ENCODE measurements around the gene SPTBN5.

The SPTBN5 gene

GRCh38 chr15:41882689-41883483, 11.0 kb downstream of the SPTBN5 start:
- DNase-seq, result no peak

- no peak for DNase-seq
These were observed 11.7 kb downstream of the SPTBN5 start for GRCh38 chr15:41881920-41882688.

- no peak for DNase-seq
These were observed 12.3 kb downstream of the SPTBN5 start for GRCh38 chr15:41881550-41881919.

GRCh38 chr15:41881086-41881485, 12.8 kb downstream of the SPTBN5 start:
- no peak for DNase-seq

DNA sequence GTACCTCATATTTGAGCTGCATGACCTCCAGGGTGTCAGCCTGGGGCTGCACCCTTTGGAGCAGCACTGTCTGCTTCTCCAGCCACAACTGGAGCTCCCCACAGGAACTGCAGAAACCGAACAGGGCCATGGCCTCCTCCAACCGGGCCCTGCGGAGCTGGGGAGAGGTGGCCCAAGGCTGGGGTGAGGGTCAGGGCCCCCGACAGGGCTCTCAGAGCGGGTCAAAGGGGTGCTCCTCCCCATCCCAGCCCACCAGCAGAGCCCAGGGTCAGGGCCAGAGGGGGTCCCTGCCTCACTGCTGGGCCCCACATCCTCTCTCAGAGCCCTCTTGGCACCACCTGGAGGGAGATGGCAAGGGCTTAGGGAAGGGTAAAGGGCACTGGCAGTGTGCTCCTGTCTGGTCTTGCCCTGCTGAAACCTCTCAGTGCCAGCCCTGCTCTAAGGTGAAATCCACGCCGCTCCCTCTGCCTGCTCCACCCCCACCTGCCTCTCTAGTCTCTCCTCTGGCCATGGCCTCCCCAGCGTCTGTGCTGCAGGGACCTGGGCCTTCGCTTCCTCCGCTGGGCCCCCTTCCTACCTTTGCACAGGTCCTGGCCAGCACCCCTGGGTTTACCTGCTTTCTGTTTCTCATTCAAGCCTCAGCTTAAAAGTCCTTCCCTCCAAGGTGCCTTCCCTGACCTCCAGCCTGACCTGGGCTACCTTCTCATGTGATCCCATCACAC, 13.5 kb downstream of the SPTBN5 start:
- DNase-seq, result no peak

DNA sequence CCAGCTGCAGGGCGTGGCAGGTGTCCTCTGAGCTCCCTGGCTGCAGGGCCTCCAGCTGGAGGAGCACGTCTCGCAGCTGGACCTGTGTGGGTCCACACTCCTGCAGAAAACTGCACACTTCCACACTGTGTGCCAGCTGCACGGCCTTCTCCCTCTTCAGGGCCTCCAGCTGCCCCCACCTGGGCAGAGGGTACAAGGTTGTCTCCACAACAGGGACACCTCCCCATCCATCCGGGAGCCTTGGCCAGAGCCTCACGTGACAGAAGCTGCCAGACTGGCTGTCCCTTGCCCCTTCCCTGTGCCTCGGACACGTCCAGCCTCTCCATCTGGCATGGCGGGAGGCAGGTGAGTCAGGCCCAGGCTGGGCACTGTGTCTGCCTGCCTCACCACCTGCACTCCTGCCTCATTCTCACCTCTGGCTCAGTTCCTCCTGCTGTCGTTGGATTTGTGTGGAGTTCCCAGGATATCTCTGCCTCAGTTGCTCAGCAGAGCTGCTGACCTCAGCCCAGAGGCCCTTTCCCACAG, 14.5 kb downstream of the SPTBN5 start:
- no peak for DNase-seq

DNA sequence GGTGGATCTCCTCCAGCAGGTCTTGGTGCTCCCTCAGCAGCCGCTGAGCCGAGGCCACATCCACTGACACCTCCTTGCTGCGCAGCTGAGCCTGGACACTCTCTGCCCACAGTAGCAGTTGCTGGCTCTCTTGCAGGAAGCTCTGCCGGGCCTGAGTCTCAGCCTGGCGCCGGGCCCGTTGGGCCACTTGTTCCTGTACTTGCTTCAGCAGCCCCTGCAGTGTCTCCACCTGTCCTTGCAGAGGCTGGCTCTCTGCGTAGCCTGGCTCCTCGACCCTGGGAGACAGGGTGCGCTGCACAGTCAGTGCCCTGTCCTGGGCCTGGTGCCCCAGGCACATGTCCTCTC, 15.5 kb downstream of the SPTBN5 start:
- DNase-seq, result no peak

- DNase-seq, result no peak
These were observed 16.1 kb downstream of the SPTBN5 start for GRCh38 chr15:41877631-41878354.

DNA sequence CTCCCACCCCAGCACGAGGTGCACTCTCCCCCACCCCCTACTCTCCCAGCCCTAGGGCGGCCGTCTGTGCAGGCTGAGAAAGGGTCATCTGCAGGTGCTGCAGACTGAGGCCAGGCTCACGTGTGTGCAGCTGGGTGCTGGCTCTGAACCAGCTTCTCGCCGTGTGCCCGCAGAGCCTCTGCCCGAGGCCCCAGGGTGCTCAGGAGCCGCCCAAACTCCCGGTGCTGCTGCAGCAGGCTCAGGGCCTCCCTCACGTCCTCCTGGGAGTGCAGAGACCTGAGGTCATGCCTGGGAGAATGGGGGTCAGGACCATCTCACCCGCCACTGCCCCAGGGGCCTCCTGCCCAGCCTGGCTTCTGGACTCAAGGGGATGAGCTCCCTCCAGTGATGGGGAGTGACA, 17.2 kb downstream of the SPTBN5 start:
- no peak for DNase-seq

GRCh38 chr15:41876007-41876406, 17.8 kb downstream of the SPTBN5 start:
- DNase-seq, result no peak

- DNase-seq, result no peak
These were observed 19.1 kb downstream of the SPTBN5 start for GRCh38 chr15:41874736-41875135.

DNA sequence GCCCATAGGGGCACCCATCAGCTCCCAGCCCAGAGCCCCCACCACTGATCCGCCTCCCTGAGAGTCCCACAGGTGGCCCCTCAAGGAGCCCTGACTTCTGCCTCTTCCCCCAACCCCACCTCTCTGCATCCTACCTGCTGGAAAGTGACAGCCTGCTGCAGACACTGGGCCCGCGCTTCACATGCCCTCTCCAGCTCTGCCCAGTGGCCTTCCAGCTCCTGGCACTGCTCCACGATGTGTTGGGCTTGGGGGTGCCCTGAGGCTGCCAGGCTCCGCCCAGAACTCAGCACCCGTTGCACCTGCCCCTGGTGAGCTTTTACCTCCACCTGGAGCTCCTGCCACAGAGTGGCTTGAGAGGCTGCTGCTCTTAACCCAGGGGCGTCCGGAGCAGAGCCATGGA, 20.1 kb downstream of the SPTBN5 start:
- DNase-seq, result no peak

DNA sequence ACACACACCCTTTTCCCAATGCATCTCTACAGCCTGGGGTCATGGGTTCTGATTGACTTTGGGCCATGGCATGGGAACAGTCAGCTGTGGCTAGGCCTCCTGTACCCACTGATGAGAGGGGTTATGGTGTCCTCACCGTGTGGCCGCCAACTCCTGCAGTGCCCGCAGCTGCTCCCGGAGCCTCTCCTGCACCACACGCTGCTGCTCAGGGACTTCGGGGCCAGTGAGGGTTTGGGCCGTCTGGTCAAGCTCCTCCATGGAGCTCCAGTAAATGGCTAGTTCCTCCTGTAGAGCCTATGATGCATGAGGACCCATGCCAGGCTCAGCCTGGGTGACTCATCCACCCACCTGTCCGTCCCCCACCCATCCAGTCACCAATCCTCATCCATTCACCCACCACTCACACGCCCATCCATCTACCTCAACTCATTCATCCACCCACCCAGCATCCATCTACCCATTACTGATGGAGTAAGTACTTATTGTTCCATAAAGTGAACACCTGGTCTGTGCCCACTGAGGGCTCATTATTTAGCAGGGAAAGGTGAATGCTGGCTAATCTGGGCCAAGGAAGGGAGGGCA, 21.6 kb downstream of the SPTBN5 start:
- DNase-seq, result no peak

GRCh38 chr15:41871175-41871905, 22.5 kb downstream of the SPTBN5 start:
- no peak for DNase-seq

- DNase-seq, result no peak
These were observed 23.2 kb downstream of the SPTBN5 start for GRCh38 chr15:41870689-41871081.

DNA sequence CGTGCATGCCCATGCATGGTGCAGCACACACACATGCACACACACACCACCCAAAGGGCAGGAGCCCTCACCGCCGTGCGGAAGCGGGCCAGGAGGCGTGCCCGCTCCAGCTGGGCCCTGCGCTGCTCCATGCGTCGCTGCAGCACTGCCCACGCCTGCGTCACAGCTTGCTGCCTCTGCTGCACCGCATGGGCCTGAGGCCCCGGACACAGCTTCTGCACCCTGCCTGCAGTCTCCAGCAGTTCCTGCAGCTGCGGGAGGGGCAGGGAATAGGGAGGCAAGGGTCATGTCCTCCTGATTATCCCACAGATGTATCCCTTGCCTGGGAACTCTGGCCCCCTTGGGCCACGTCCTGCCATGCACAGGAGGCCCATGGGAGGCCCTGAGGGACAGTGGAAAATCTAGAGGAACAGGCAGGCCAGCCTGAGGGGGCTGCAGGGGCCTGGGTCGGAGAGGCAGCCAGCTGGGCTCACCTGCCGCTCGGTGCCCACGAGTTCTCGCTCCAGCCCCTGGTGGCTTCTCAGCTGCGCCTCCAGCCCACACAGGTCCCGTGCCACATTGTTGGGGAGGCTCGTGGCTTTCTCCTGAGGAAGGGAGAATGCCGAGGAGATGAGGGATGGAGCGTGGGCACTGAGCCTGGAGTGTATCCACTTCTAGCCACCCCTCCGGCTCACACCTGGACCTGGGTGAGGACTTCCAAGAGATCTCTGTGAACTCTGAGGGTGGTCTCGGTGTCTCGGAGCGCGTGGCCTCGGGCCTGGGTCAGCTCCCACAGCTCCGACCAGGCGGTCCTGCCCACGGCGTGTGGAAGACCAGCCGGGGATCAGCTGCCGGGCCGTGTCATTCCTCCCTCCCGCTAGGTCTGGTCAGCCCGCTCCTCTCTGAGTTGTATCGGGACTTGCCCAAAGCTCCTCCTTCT, 23.8 kb downstream of the SPTBN5 start:
- DNase-seq, result no peak

- DNase-seq, result no peak
These were observed 25.5 kb downstream of the SPTBN5 start for GRCh38 chr15:41868321-41868720.

GRCh38 chr15:41866872-41867579, 26.8 kb downstream of the SPTBN5 start:
- DNase-seq, result no peak

GRCh38 chr15:41866263-41866703, 27.6 kb downstream of the SPTBN5 start:
- DNase-seq, result no peak
